ENCODE measurements around the gene PSMD9. TPM values are rescaled to one million over a fixed set of nuclear protein-coding genes. Genes with fewer than 3 reads are reported as not detected.
A peak's percentile ranks its signal among the peaks of the same experiment; 100 is the strongest.

Gene PSMD9
- polyA plus RNA-seq, 1 donor from 2014 or later: 79.3 TPM

- H3K9me3 ChIP-seq (ENCODE audit: low read length): no peaks in the 10 kb centered on the region
- no peaks in the 10 kb centered on the region for H4K20me1 ChIP-seq (ENCODE audit: insufficient read depth)
- H3K9ac ChIP-seq (ENCODE audit: low read length): no peak overlapping the region
- H3F3A ChIP-seq (ENCODE audit: insufficient read depth, low read length, poor library complexity, severe bottlenecking): no peaks in the 10 kb centered on the region
- H3K79me2 ChIP-seq (replicated peaks; ENCODE audit: insufficient read depth, low read length): no peaks in the 10 kb centered on the region
- H2AFZ ChIP-seq (ENCODE audit: low read depth, low read length): peak overlapping the region; percentile 40
- TF ChIP-seq REST (IDR thresholded peaks at IDR 0.05; ENCODE audit: borderline replicate concordance) (no peak), RAD21 (conservative IDR thresholded peaks at IDR 0.05) (no peak), MXI1 (conservative IDR thresholded peaks at IDR 0.05; ENCODE audit: poor library complexity, severe bottlenecking) (no peak), POLR2AphosphoS5 (IDR thresholded peaks at IDR 0.05) (no peak), EZH2 (IDR thresholded peaks at IDR 0.05; ENCODE audit: borderline replicate concordance, insufficient read depth, low read length, poor library complexity, severe bottlenecking) (no peak), EP300 (conservative IDR thresholded peaks at IDR 0.05; ENCODE audit: poor library complexity, severe bottlenecking) (no peak), TAF1 (IDR thresholded peaks at IDR 0.05; ENCODE audit: low read depth) (no peak), CTCF (IDR thresholded peaks at IDR 0.05; ENCODE audit: poor library complexity, severe bottlenecking) (no peak), SMC3 (conservative IDR thresholded peaks at IDR 0.05; ENCODE audit: poor library complexity) (no peak)
- no peaks in the 10 kb centered on the region for H3K36me3 ChIP-seq (ENCODE audit: insufficient read depth, low read length)
- peak overlapping the region; percentile 62 for H3K4me3 ChIP-seq (ENCODE audit: low read length)
- H3K27me3 ChIP-seq (ENCODE audit: insufficient read depth, low read depth, low read length): no peaks in the 10 kb centered on the region
- H3K9me2 ChIP-seq (ENCODE audit: insufficient read depth, low read length): no peaks in the 10 kb centered on the region
- H3K4me2 ChIP-seq (ENCODE audit: low read length): peak overlapping the region; percentile 35
- H3K27ac ChIP-seq (ENCODE audit: low read length): no peak overlapping the region
These were observed 48.4 kb upstream of the PSMD9 start for GRCh38 chr12:121839993-121840761.

- H3K27ac ChIP-seq (ENCODE audit: low read length): no peak overlapping the region
- H4K20me1 ChIP-seq (ENCODE audit: insufficient read depth): no peaks in the 10 kb centered on the region
- H3K9me3 ChIP-seq (ENCODE audit: low read length): no peaks in the 10 kb centered on the region
- H3K4me3 ChIP-seq (ENCODE audit: low read length): no peak overlapping the region
- H3K4me2 ChIP-seq (ENCODE audit: low read length): no peak overlapping the region
- no peaks in the 10 kb centered on the region for H3K36me3 ChIP-seq (ENCODE audit: insufficient read depth, low read length)
- H3K79me2 ChIP-seq (replicated peaks; ENCODE audit: insufficient read depth, low read length): no peaks in the 10 kb centered on the region
- H3K27me3 ChIP-seq (ENCODE audit: insufficient read depth, low read depth, low read length): no peaks in the 10 kb centered on the region
- H3K9ac ChIP-seq (ENCODE audit: low read length): no peak overlapping the region
- H2AFZ ChIP-seq (ENCODE audit: low read depth, low read length): no peak overlapping the region
- no peaks in the 10 kb centered on the region for H3F3A ChIP-seq (ENCODE audit: insufficient read depth, low read length, poor library complexity, severe bottlenecking)
- H3K9me2 ChIP-seq (ENCODE audit: insufficient read depth, low read length): no peaks in the 10 kb centered on the region
- TF ChIP-seq POLR2AphosphoS5 (IDR thresholded peaks at IDR 0.05) (no peak), REST (IDR thresholded peaks at IDR 0.05; ENCODE audit: borderline replicate concordance) (no peak), EP300 (conservative IDR thresholded peaks at IDR 0.05; ENCODE audit: poor library complexity, severe bottlenecking) (no peak), EZH2 (IDR thresholded peaks at IDR 0.05; ENCODE audit: borderline replicate concordance, insufficient read depth, low read length, poor library complexity, severe bottlenecking) (no peak), CTCF (IDR thresholded peaks at IDR 0.05; ENCODE audit: poor library complexity, severe bottlenecking) (no peak), RAD21 (conservative IDR thresholded peaks at IDR 0.05) (no peak), TAF1 (IDR thresholded peaks at IDR 0.05; ENCODE audit: low read depth) (no peak), SMC3 (conservative IDR thresholded peaks at IDR 0.05; ENCODE audit: poor library complexity) (no peak), MXI1 (conservative IDR thresholded peaks at IDR 0.05; ENCODE audit: poor library complexity, severe bottlenecking) (no peak)
These were observed 45.2 kb upstream of the PSMD9 start for GRCh38 chr12:121843236-121843982.
